ENCODE measurements around the gene ZNF616. TPM values are rescaled to one million over a fixed set of nuclear protein-coding genes. Genes with fewer than 3 reads are reported as not detected.
A peak's percentile ranks its signal among the peaks of the same experiment; 100 is the strongest.

Gene ZNF616
- 10.6 and 11.3 TPM in 2 replicates for total RNA-seq
- polyA plus RNA-seq (2012), result 5.1 TPM

DNA sequence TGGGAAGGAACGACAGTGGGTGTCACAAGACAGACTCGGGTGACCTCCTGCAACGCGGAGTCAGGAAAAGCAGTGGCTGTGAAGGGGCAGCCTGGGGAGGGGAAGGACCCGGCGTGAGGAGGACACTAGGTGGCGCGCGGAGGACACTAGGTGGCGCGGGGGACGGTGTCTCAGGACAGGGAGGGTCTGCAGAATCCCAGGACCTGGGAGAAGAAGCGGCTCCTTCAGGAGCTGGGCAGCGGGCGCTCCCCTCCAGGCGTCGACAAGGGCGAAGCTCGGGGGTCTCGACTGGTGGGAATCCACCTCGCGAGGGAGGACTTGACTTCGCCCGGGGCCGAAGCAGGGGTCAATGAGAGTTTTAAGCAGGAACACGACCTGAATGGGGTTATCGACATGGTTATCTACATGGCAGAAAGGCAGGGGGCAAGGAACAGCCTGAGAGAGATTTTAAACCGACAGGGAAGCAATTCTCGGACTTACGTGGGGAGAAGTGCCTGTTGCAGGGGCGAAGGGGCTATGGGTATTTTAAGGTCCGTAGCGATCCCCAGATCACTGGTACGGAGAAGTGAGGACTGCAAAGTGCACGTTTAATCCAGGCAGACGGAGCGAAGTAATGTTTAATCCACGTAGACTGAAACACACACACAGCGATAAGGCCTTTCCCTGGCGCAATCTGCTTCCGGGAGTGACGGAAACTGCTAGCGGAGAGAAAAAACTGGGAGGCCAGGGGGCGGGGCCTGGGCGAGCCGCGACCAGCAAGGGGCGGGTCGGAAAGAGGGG is at the start of gene ZNF616:
ZNF616 (minus strand) TSS at position 687 of the 780 bp plus-strand sequence. CDS start 9,426 bp downstream, outside the sequence.
- peak; percentile 96 for DNase-seq (ENCODE audit: low read depth)

DNA sequence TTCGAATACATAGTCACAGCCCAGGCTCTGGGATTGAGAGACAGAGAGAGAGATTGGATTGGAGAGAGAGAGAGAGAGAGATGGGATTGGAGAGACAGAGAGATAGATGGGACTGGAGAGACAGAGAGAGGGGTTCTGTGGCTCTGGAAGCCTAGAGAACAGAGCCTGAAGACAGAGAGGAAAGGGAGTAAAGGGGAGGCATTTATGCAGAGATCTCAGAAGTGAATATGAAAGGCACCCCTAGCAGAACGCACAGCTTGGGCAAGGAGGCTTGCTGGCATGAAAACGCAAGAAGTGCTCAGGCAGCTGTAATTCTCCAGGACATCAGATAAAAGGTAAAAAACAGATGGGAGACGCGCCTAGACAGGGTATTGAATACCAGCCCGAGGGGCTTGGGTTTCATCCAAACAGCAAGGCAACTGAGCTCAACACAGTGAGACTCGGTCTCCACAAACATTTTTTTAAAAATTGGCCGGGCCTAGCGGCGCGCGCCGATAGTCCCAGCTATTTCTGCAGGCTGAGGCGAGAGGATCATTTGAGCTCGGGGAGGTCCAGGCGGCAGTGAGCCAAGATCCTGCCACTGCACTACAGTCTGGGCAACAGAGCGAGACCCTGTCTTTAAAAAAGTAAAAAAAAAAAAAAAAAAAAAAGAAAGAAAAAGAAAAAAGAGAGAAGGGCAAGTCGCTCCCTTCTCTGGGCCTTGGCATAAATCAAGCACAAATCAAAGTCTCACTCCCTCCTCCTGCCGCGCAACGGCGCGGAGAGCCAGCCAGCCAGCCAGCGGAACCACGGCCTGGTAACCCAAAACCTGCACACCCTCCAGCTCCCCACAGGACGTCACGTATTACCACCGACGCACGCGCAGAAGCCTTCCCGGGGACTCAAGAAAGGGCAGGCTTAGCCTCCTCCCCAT is 49.3 kb upstream of the ZNF616 start:
- no peak for DNase-seq (ENCODE audit: low read depth)

DNA sequence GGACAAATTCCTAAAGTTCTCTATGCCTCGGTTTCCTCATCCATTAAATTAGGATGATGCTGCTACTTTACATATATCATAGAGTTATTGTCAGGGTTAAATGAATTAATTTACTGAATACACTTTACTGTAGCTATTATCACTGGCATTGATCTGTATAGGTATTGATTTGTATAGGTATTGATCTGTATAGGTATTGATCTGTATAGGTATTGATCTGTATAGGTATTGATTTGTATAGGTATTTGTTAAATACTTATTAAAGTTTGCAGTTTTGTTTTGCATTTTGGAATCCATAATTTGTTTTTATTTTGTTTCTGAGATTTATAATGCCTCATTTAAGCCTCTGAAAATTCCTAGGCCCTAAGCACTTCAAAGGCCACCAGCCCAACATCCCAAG is 47.7 kb upstream of the ZNF616 start:
- DNase-seq (ENCODE audit: low read depth), result no peak

DNA sequence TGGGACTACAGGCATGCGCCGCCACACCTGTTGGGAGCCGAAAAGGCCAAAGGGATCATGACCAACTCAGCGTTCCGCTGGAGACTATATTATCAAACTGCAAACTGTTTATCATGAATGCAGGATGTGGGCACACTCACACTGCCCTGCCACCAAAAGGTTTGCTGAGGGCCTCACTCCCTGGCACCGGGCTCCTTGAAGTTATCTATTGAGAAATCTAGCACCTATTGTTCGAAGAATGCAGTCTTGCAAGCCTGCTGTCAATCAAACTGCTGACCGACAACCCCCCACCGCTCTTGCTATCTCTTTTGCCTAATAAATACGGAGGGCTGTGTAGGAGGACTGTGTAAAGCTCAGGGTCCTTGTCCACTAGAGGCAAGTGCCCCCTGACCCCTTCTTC is 36.8 kb upstream of the ZNF616 start:
- no peak for DNase-seq (ENCODE audit: low read depth)

DNA sequence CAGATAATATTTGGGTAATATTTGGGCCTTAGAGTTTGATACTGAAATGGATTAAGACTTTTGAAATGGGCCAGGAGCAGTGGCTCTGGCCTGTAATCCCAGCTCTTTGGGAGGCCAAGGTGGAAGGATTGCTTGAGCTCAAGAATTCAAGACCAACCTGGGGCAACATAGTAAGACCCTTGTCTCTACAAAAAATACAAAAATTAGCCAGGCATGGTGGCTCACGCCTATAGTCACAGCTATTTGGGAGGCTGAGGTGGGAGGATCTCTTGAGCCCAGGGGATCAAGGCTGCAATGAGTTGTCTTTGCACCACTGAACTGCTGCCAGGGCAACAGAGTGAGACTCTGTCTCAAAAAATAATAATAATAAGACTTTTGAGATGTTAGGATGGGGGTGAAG is 32.6 kb upstream of the ZNF616 start:
- DNase-seq (ENCODE audit: low read depth), result no peak

DNA sequence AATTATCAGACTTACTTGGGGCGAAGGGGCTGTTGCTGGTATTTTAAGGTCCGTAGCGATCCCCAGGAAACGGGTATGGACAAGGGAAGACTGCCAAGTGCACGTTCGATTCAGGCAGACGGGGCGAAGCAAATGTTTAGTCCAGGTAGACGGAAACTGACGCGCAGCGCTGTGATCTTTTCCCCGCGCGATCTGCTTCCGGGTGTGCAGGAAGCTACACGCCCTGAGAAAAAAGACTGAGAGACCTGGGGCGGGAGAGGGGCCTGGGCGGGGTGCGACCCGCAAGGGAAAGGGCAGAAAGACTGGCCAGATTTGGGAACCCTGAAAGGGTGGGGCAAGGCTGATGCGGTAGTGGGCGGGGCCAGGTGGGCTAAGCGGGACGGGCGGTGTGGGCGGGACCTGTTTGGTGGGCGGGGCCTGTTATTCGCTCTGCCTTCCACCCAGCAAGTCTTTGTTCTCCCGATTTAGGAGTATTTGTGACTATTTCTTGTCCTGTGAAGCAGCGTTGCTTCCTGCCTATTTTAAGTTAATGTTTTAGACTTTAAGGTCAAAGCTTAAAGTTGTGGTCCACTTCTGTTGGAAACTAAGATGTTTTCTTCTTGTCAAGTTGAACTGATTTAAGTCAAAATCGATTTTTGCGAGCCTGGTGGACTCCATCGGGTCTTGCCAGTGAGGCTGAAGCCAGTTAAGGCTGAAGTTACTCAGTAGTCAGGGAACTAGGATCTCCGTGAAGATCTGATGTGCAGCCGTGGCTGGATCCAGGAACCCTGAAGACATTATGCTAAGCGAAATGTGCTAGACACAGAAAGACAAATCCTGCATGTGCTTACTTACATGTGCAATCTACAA is 31.8 kb upstream of the ZNF616 start, which contains the start of gene ZNF836:
ZNF836 (minus strand) TSS at position 301 of the 849 bp plus-strand sequence. CDS start 3,549 bp downstream, outside the sequence.
- DNase-seq (ENCODE audit: low read depth), result peak; percentile 75

DNA sequence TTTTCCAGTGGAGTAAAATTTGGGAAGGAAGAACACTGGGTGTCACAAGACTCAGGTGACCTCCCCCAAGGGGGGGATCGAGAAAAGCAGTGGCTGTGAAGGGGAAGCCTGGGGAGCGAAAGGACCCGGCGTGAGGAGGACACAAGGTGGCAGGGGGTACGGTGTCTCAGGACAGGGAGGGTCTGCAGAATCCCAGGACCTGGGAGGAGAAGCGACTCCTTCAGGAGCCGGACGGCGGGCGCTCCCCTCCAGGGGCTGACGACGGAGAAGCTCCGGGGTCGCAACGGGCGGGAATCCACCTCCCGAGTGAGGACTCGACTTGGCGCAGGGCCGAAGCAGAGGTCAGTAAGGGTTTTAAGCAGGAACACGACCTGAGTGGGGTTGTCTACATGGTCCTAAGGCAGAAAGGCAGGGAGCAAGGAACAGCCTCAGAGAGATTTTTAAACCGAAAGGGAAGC is 31.2 kb upstream of the ZNF616 start:
- DNase-seq (ENCODE audit: low read depth), result no peak

DNA sequence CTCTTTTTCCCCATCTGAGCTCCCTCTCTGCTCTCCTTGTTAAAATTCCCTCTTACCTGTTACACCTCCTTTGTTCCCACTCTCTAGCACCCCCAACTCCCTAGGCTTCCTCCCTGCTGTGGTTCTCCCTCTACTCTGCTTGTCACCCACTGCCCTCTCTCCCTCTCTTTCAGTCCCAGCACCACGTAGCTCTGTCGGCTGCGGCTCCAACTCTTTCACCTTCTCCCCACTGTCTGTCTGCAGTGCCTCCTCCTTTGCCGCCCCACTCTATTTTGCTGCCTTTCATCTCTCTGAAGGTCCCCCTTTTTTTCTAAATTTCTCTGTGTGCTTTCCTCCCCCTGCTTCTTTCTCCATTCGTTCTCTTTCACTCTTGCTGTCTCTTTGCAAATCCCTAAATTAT is 30.6 kb upstream of the ZNF616 start:
- no peak for DNase-seq (ENCODE audit: low read depth)

DNA sequence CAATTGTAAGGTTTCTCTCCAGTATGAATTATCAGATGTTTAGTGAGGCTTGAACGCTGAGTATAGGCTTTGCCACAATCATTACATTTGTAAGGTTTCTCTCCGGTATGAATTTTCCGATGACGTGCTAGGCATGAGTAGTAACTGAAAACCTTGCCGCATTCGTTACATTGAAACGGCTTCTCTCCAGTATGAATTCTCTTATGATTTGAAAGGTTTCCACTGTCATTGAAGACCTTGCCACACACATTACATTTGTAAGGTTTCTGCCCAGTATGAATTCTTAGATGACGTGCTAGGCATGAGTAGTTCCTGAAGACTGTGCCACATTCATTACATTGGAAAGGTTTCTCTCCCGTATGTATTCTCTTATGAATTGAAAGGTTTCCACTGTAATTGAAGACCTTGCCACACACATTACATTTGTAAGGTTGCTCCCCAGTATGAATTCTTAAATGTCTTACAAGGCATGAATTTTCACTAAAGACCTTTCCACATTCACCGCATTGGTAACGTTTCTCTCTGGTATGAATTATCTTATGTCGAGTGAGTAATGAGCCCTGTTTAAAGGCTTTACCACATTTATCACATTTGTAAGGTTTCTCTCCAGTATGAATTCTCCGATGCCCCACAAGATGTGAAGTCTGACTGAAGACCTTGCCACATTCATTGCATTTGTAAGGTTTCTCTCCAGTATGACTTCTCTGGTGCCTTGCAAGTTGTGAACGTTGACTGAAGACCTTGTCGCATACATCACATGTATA is 16.0 kb upstream of the ZNF616 start:
- DNase-seq (ENCODE audit: low read depth), result no peak

DNA sequence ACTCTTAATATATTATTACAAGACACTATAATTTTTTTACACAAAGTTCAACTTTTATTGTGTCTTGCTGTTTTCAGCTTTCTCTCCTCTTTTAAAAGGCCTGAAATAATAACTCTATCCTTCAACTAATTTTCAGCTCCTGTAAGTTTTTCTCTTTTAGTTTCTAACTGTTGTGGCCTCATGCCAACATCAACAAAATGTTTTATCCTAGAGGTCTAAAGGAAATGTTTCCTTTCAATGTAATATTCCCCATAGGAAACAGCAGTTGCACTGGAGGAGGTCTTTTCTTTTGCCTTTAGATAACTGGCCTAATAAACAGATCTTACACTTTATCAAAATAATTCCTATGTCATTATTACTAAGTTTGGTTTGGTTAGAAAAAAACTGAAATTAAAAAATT is 8.5 kb upstream of the ZNF616 start:
- no peak for DNase-seq (ENCODE audit: low read depth)

DNA sequence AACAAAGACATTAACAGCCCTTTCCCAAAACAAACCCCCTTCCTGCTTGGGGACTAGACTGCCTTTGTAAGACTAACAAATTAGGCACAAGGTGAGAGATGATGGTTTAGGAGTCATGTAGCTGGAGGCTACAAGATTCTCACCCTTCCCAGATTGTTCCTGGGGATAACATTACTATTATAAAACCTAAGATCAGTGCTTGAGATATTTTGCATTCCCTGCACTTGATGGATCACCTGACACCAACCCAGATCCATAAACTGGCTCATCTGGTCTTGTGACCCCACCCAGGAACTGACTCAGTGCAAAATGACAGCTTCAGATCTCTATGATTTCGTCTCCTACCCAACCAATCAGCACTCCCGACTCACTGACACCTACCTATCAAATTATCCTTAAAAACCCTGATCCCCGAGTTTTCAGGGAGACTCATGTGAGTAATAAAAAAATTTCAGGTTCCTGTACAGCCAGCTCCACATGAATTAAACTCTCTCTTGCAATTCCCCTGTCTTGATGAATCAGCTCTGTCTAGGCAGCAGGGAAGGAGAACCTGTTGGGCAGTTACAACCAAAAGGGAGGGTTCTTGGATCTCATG is 2.4 kb upstream of the ZNF616 start:
- no peak for DNase-seq (ENCODE audit: low read depth)

DNA sequence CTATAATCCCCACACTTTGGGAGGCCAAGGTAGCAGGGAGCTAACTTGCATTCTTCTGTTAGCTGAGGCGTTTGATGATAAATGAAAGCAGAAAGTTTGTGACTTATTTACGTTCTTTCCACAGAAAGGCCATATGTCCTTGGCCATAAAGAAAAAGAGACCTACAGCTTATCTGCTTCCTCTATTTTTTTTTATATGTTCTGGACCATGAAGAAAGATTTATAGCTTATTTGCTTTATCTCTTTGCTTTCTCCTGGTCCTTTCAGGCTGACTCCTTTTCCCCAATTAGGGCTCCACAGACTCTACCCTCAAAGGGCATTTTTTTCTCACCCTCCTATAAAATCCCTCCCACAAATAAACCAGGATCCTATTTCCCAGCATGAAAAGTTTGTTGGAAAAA is 1.5 kb upstream of the ZNF616 start:
- DNase-seq (ENCODE audit: low read depth), result no peak

DNA sequence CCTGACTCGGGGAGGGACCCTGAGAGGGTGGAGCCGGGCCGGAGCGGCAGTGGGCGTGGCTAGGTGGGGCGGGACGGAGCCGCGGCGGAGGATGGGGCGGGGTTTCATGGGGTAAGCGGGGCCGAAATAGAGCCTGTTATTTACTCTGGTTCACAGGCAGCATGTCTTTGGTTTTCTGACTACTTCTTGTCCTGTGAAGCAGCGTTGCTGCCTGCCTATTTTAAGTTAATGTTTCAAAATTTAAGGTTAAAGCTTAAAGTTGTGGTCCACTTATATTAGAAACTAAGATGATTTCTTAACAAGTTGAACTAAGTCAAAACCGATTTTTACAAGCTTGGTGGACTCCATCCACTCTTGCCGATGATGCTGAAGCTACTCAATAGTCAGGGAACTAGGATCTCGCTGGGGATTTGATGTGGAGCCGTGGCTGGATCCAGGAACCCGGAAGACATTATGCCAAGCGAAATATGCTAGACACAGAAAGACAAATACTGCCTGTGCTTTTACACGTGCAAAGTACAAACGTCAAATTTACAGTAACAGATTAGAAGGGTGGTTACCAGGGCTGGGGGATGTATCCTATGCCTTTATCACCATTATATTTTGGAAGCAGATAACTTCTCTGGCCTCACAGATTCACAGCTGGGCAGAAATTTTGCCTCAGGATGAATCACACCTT is 433 bp upstream of the ZNF616 start:
- DNase-seq (ENCODE audit: low read depth), result no peak

DNA sequence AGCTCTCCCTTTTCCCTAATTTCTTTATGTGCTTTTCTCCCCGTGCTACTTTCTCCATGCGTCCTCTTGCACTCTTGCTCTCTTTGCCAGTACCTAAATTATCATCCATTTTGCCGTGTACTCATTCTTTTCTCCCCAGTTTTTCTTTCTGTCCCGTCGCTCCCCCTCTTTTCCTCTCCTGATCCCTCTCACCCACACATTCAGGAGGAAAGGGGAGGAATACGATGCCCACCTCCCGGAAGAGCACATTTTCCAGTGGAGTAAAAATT is 821 bp downstream of the ZNF616 start:
- DNase-seq (ENCODE audit: low read depth), result no peak

DNA sequence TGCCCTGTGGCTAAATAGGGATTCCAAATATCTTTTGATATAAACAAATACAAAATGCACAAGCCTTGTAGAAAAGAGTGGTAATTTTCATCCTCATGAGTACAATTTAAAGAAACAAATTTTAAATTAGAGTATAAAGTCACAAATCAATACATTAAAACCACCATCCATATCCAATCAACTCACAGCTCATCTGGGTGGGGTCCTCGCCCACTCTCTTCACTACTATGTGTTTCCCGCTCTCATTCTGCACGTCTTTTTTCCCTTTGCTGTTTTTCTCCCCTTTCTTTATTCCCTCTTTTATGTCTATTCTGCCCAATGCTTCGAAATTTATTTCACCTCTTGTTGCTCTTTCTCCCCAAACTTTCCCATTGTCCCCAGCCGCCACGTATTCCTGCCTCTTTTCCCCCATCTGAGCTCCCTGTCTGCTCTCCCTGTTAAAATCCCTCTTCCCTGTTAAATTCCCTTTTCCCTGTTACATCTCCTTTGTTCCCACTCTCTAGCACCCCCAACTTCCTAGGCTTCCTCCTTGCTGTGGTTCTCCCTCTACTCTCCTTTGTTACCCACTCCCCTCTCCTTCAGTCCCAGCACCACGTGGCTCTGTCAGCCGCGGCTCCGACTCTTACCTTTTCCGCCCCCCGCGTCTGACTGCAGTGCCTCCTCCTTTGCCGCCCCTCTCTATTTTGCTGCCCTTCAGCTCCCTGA is 1.3 kb downstream of the ZNF616 start:
- DNase-seq (ENCODE audit: low read depth), result peak; percentile 40

DNA sequence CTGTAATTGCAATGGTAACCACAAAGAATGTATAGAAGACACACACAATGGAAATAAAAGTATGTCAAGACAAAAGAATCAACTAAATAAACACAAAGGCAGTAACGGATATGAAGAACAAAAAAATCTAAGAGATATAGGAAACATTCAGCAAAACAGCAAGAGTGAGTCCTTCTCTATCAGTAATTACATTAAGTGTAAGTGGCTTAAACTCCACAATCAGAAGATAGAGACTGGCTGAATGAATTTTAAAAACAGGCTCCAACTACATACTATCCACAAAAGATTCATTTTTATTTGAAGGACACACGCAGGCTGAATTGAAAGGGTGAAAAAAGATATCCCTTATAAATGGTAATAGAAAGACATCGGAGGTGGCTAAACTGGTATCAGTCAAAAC is 19.5 kb downstream of the ZNF616 start:
- DNase-seq (ENCODE audit: low read depth), result no peak

DNA sequence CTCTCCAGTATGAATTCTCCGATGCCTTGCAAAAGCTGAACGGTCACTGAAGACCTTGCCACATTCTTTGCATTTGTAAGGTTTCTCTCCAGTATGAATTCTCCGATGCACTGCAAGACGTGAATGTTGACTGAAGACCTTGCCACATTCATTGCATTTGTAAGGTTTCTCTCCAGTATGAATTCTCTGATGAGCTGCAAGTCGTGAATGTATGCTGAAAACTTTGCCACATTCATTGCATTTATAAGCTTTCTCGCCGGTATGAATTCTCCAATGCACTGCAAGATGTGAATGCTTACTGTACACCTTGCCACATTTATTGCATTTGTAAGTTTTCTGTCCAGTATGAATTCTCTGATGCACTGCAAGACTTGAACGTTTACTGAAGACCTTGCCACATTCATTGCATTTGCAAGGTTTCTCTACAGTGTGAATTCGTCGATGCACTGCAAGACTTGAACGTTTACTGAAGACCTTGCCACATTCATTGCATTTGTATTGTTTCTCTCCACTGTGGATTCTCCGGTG is 24.1 kb downstream of the ZNF616 start:
- no peak for DNase-seq (ENCODE audit: low read depth)

DNA sequence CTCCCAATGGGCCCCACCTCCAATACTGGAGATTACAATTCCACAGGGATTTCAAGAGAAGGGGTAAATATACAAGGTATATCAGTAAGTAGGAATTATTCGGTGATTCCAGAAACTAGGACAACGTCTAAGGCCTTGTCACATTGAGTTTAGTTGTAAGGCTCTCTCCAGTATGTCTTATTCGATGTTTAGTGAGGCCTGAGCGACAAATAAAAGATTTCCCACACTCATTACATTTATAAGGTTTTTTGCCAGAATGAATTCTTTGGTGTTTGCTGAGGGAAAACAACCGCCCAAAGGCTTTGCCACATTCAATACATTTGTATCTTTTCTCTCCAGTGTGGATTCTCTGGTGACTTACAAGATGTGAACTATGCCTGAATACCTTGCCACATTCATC is 25.0 kb downstream of the ZNF616 start:
- DNase-seq (ENCODE audit: low read depth), result no peak

DNA sequence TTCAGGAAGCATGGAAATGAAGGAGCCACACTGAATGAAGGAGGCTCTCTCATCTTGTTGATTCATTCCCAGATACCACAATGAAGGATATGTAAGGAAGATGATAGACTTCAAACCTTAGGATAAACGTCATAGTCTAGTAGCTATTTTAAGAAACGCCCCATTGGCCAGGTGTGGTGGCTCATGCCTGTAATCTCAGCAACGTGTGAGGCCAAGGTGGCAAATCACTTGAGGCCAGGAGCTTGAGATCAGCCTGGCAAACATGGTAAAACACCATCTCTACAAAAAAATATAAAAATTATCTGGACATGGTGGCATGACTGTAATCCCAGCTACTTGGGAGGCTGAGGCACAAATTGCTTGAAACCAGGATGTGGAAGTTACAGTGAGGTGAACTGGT is 27.1 kb downstream of the ZNF616 start:
- no peak for DNase-seq (ENCODE audit: low read depth)

Data from myocyte (in vitro differentiated cells).